C4-2B (cell line): ENCODE measurements around the gene LRMDA.

Source experiments
- CTCF ChIP-seq: fragments of 450-650 bp; conservative IDR thresholded peaks from 2 replicates; pipeline ENCODE4 v1.5.1; 2017; ENCODE audit warnings: mild to moderate bottlenecking
- ZFX ChIP-seq: fragments of 450-650 bp; IDR thresholded peaks from 2 replicates; pipeline ENCODE4 v1.6.1; 2017

GRCh38 chr10:76433161-76434005 lies 1002.0 kb downstream of the LRMDA start:
- TF ChIP-seq CTCF = no peak
- TF ChIP-seq ZFX = no peak
